GM10847 (cell line): ENCODE measurements around the gene IL36RN.

Experiments used
- POLR2A ChIP-seq: IDR thresholded peaks from 2 replicates; pipeline ENCODE4 v1.6.1; 2011; ENCODE audit not compliant: insufficient read length; ENCODE audit errors: extremely low read depth

Gene IL36RN

GRCh38 chr2:113034016-113034415 is 25.0 kb upstream of the IL36RN start:
- TF ChIP-seq POLR2A, result no peak

GRCh38 chr2:113036763-113037162 is 22.2 kb upstream of the IL36RN start:
- TF ChIP-seq POLR2A, result no peak

GRCh38 chr2:113038291-113038690 is 20.7 kb upstream of the IL36RN start:
- TF ChIP-seq POLR2A, result no peak

GRCh38 chr2:113039158-113039557 is 19.8 kb upstream of the IL36RN start:
- TF ChIP-seq POLR2A, result no peak

- no peak for TF ChIP-seq POLR2A
Measured at GRCh38 chr2:113039719-113040118, 19.3 kb upstream of the IL36RN start.

- TF ChIP-seq POLR2A, result no peak
Measured at GRCh38 chr2:113041871-113042270, 17.1 kb upstream of the IL36RN start.

- no peak for TF ChIP-seq POLR2A
Measured at GRCh38 chr2:113046465-113046864, 12.5 kb upstream of the IL36RN start.

GRCh38 chr2:113050921-113051895 is 7.8 kb upstream of the IL36RN start:
- no peak for TF ChIP-seq POLR2A

- no peak for TF ChIP-seq POLR2A
Measured at GRCh38 chr2:113052396-113052917, 6.5 kb upstream of the IL36RN start, which contains the start of gene IL36B. IL36B (minus strand) TSS chr2:113052867.

- TF ChIP-seq POLR2A, result no peak
Measured at GRCh38 chr2:113053666-113054065, 5.3 kb upstream of the IL36RN start.

- TF ChIP-seq POLR2A, result no peak
Measured at GRCh38 chr2:113054066-113054465, 4.9 kb upstream of the IL36RN start.

- TF ChIP-seq POLR2A, result no peak
Measured at GRCh38 chr2:113056521-113056920, 2.5 kb upstream of the IL36RN start.

GRCh38 chr2:113057117-113057516 is 1.9 kb upstream of the IL36RN start:
- no peak for TF ChIP-seq POLR2A

- TF ChIP-seq POLR2A, result no peak
Measured at GRCh38 chr2:113058411-113058994, 495 bp upstream of the IL36RN start.

- TF ChIP-seq POLR2A, result no peak
Measured at GRCh38 chr2:113060396-113060795, 1.4 kb downstream of the IL36RN start.

GRCh38 chr2:113060796-113061195 is 1.8 kb downstream of the IL36RN start:
- TF ChIP-seq POLR2A, result no peak
